H1 (cell line): ENCODE data around the gene FPGS. TPM values are rescaled to one million over a fixed set of nuclear protein-coding genes. Genes with fewer than 3 reads are reported as not detected.

Experiments
- CTCF ChIA-PET: fragments of 300-600 bp; sonication (Branson Sonifier 250); formaldehyde crosslinking; loops from one replicate; lab custom pipeline; 2021; ENCODE audit not compliant: partially characterized antibody; lab: Charles Lee
- POLR2A ChIA-PET: fragments of 300-600 bp; sonication (Branson Sonifier 250); formaldehyde crosslinking; loops from one replicate; lab custom pipeline; 2021; ENCODE audit warnings: inconsistent platforms; ENCODE audit not compliant: partially characterized antibody; lab: Charles Lee
- DNase-seq, 2 experiments: peaks; one replicate each; pipeline versions ENCODE4 v3.0.0 to v3.0.0-alpha.2; 2010 to 2022; ENCODE audit warnings: low spot score in 2 of 2, low read depth in 1 of 2, mixed read lengths in 1 of 2
- FAIRE-seq: peaks from 2 replicates; lab custom pipeline; 2011; peaks lifted over from hg19 to GRCh38; lab: Jason Lieb, UNC
- H2AFZ ChIP-seq: 2 replicates; pipeline ENCODE4 v1.8.1; 2012; ENCODE audit warnings: low read length, inconsistent platforms
- H2AK5ac ChIP-seq: 2 replicates; pipeline ENCODE4 v1.6.1; 2013; ENCODE audit warnings: low read depth, low read length
- H2BK120ac ChIP-seq: replicated peaks from 2 replicates; pipeline ENCODE3; 2013; ENCODE audit warnings: low read depth, low read length, inconsistent platforms
- H2BK12ac ChIP-seq: 2 replicates; pipeline ENCODE4 v1.6.1; 2013; ENCODE audit warnings: low read depth, low read length
- H2BK15ac ChIP-seq: 2 replicates; pipeline ENCODE4 v1.6.1; 2013; ENCODE audit warnings: low read length
- H2BK20ac ChIP-seq: 2 replicates; pipeline ENCODE4 v1.6.1; 2013; ENCODE audit warnings: low read length
- H2BK5ac ChIP-seq: 2 replicates; pipeline ENCODE4 v1.6.1; 2013; ENCODE audit warnings: low read depth, low read length
- H3K14ac ChIP-seq: 2 replicates; pipeline ENCODE4 v1.6.1; 2013; ENCODE audit warnings: inconsistent platforms; ENCODE audit not compliant: insufficient read length
- H3K18ac ChIP-seq: 2 replicates; pipeline ENCODE4 v1.6.1; 2013; ENCODE audit warnings: low read length; ENCODE audit errors: extremely low read depth
- H3K23ac ChIP-seq: 2 replicates; pipeline ENCODE4 v1.6.1; 2013; ENCODE audit warnings: inconsistent platforms; ENCODE audit not compliant: insufficient read length
- H3K23me2 ChIP-seq: 2 replicates; pipeline ENCODE4 v1.6.1; 2013; ENCODE audit warnings: low read depth, low read length
- H3K27ac ChIP-seq: 2 replicates; pipeline ENCODE4 v1.6.1; 2011; ENCODE audit warnings: low read depth, low read length, inconsistent platforms
- H3K27me3 ChIP-seq, 4 experiments: replicated peaks in 1 of 4; 1 replicate in 1 of 4; 2 replicates in 3 of 4; pipeline versions ENCODE4 v1.6.1 to v1.8.1; 2011 to 2013; ENCODE audit warnings: low read length in 3 of 4, mild to moderate bottlenecking in 3 of 4, inconsistent platforms in 2 of 4, mixed read lengths in 2 of 4, moderate library complexity in 1 of 4; ENCODE audit not compliant: control insufficient read depth in 3 of 4, insufficient read depth in 3 of 4; ENCODE audit errors: extremely low read depth in 1 of 4
- H3K36me3 ChIP-seq, 4 experiments: 2 replicates each; pipeline versions ENCODE4 v1.6.1 to v1.8.1; 2011 to 2013; ENCODE audit warnings: mild to moderate bottlenecking in 4 of 4, low read length in 3 of 4, moderate library complexity in 2 of 4, control low read depth in 1 of 4, inconsistent platforms in 1 of 4; ENCODE audit not compliant: insufficient read depth in 4 of 4, control insufficient read depth in 2 of 4
- H3K4ac ChIP-seq: replicated peaks from 2 replicates; pipeline ENCODE3; 2013; ENCODE audit warnings: low read length, low read depth, mixed read lengths, inconsistent platforms; ENCODE audit not compliant: insufficient read length
- H3K4me1 ChIP-seq, 4 experiments: replicated peaks in 1 of 4; 1 replicate in 1 of 4; 2 replicates in 3 of 4; pipeline versions ENCODE4 v1.6.1 to v1.8.1; 2011 to 2013; ENCODE audit warnings: low read length in 3 of 4, inconsistent platforms in 2 of 4, mixed read lengths in 1 of 4; ENCODE audit not compliant: insufficient read depth in 4 of 4, control insufficient read depth in 3 of 4
- H3K4me2 ChIP-seq, 2 experiments: 2 replicates each; pipeline versions ENCODE4 v1.6.1 to v1.8.1; 2011 to 2013; ENCODE audit warnings: low read depth in 2 of 2, low read length in 2 of 2, control low read depth in 1 of 2, inconsistent platforms in 1 of 2, mild to moderate bottlenecking in 1 of 2; ENCODE audit not compliant: insufficient read depth in 1 of 2
- H3K4me3 ChIP-seq, 4 experiments: fragments of 200-600, 300-600 bp in 1 of 4; sonication (generic), shearing (Covaris generic), sonication (Bioruptor Twin) in 1 of 4; 2 replicates each; pipeline versions ENCODE4 v1.5.1 to v1.8.1; 2011 to 2016; ENCODE audit warnings: low read length in 4 of 4, low read depth in 3 of 4, control low read depth in 2 of 4, inconsistent platforms in 2 of 4, mild to moderate bottlenecking in 2 of 4, mixed read lengths in 1 of 4, moderate library complexity in 1 of 4; ENCODE audit not compliant: insufficient read depth in 2 of 4; ENCODE audit errors: extremely low read depth in 1 of 4
- H3K56ac ChIP-seq: replicated peaks from 2 replicates; pipeline ENCODE3; 2013; ENCODE audit warnings: low read depth, mild to moderate bottlenecking, mixed read lengths, low read length, inconsistent platforms; ENCODE audit not compliant: insufficient read length
- H3K79me1 ChIP-seq: 2 replicates; pipeline ENCODE4 v1.6.1; 2013; ENCODE audit warnings: low read depth, low read length, control low read depth
- H3K79me2 ChIP-seq, 2 experiments: 2 replicates each; pipeline versions ENCODE4 v1.6.1 to v1.8.1; 2012 to 2013; ENCODE audit warnings: low read length in 2 of 2, mild to moderate bottlenecking in 2 of 2, inconsistent platforms in 1 of 2; ENCODE audit not compliant: insufficient read depth in 2 of 2, control insufficient read depth in 1 of 2
- H3K9ac ChIP-seq, 4 experiments: replicated peaks in 1 of 4; 1 replicate in 1 of 4; 2 replicates in 3 of 4; pipeline versions ENCODE4 v1.6.1 to v1.8.1; 2011 to 2013; ENCODE audit warnings: low read depth in 3 of 4, low read length in 3 of 4, control low read depth in 2 of 4, mild to moderate bottlenecking in 2 of 4, moderate library complexity in 2 of 4, inconsistent platforms in 1 of 4; ENCODE audit errors: extremely low read depth in 1 of 4
- H3K9me3 ChIP-seq, 2 experiments: 2 replicates each; pipeline versions ENCODE4 v1.6.1 to v1.8.1; 2012 to 2013; ENCODE audit warnings: mild to moderate bottlenecking in 2 of 2, moderate library complexity in 2 of 2, control low read depth in 1 of 2, inconsistent platforms in 1 of 2, low read depth in 1 of 2, low read length in 1 of 2, mixed read lengths in 1 of 2; ENCODE audit not compliant: insufficient read depth in 2 of 2
- H4K20me1 ChIP-seq, 2 experiments: replicated peaks in 1 of 2; 2 replicates each; pipeline versions ENCODE3 to v1.8.1; 2011 to 2013; ENCODE audit warnings: inconsistent platforms in 2 of 2, low read length in 2 of 2, mild to moderate bottlenecking in 1 of 2; ENCODE audit not compliant: insufficient read depth in 2 of 2, control insufficient read depth in 1 of 2
- H4K5ac ChIP-seq: 2 replicates; pipeline ENCODE4 v1.6.1; 2013; ENCODE audit warnings: low read length, low read depth, mixed read lengths, inconsistent platforms; ENCODE audit not compliant: insufficient read length
- H4K8ac ChIP-seq: 2 replicates; pipeline ENCODE4 v1.8.0; 2013; ENCODE audit warnings: mild to moderate bottlenecking, moderate library complexity, low read length, inconsistent platforms; ENCODE audit not compliant: insufficient read depth; ENCODE audit errors: extremely low read depth
- H4K91ac ChIP-seq: replicated peaks from 2 replicates; pipeline ENCODE3; 2013; ENCODE audit warnings: low read length, mixed read lengths, inconsistent platforms; ENCODE audit not compliant: insufficient read length
- CBX5 ChIP-seq: fragments of 300-800, 300-1000 bp; sonication (generic); IDR thresholded peaks from 2 replicates; pipeline ENCODE4 v1.7.1; 2016; ENCODE audit warnings: antibody characterized with exemption, low read length, low read depth
- EP300 ChIP-seq, 2 experiments: IDR thresholded peaks; 1 replicate in 1 of 2; 2 replicates in 1 of 2; pipeline ENCODE4 v1.6.1; 2011 to 2012; ENCODE audit warnings: low read depth in 2 of 2, low read length in 2 of 2, mild to moderate bottlenecking in 2 of 2, borderline replicate concordance in 1 of 2, inconsistent platforms in 1 of 2, moderate library complexity in 1 of 2
- HDAC6 ChIP-seq: IDR thresholded peaks from one replicate; pipeline ENCODE4 v1.7.1; 2012; ENCODE audit warnings: low read depth, mild to moderate bottlenecking, inconsistent platforms, low read length, moderate library complexity
- POLR2AphosphoS5 ChIP-seq: IDR thresholded peaks from 2 replicates; pipeline ENCODE4 v1.6.1; 2011; ENCODE audit warnings: low read depth, low read length
- SIRT6 ChIP-seq: IDR thresholded peaks from one replicate; pipeline ENCODE4 v1.7.1; 2012; ENCODE audit warnings: low read length, inconsistent platforms
- SIX5 ChIP-seq: IDR thresholded peaks from 2 replicates; pipeline ENCODE4 v1.6.1; 2011; ENCODE audit warnings: mild to moderate bottlenecking, low read depth, low read length
- SRF ChIP-seq: IDR thresholded peaks from 2 replicates; pipeline ENCODE4 v1.6.1; 2011; ENCODE audit warnings: mild to moderate bottlenecking, low read depth, low read length, moderate library complexity
- TBP ChIP-seq: IDR thresholded peaks from 2 replicates; pipeline ENCODE4 v1.6.1; 2011; ENCODE audit warnings: low read depth, low read length, improper control_type of control experiment
- TCF12 ChIP-seq: IDR thresholded peaks from 2 replicates; pipeline ENCODE4 v1.6.1; 2011; ENCODE audit warnings: low read depth, mild to moderate bottlenecking, low read length
- WGBS, 2 experiments: shearing (Covaris generic) in 1 of 2; methylation state at CpG; one replicate each; pipeline versions ENCODE4 v1.1.6 to v1.1.7; 2013 to 2015; ENCODE audit warnings: low lambda C conversion rate in 2 of 2, mixed read lengths in 2 of 2, inconsistent platforms in 1 of 2, low coverage in 1 of 2, missing lambda C conversion rate in 1 of 2; ENCODE audit not compliant: insufficient replicate concordance in 2 of 2, insufficient coverage in 1 of 2, insufficient read length in 1 of 2; ENCODE audit errors: extremely low coverage in 1 of 2, missing lambda C conversion rate in 1 of 2; 5-methylcytosine and 5-hydroxymethylcytosine counted together
- polyA plus RNA-seq, 7 experiments: library from polyadenylated mRNA; depleted of rRNA in 3 of 7; stranded (reverse) in 5 of 7; unstranded in 2 of 7; fragments of >200 nt in 5 of 7; fragments of 200-250 nt in 2 of 7; gene quantifications; 1 replicate in 5 of 7; 2 replicates in 1 of 7; 4 replicates in 1 of 7; pipeline versions ENCODE4 v1.2.1 to v1.2.3, GENCODE V29; 2011 to 2013; ENCODE audit warnings: missing spikeins in 2 of 7, mixed read lengths in 2 of 7
- total RNA-seq: library from RNA; stranded (reverse); fragmentation: NEBNext Ultra II Directional; extraction: Animal tissue kit (Norgen Biotek cat#: 25700); gene quantifications from 2 replicates; pipeline ENCODE4 v1.2.1, GENCODE V29; 2021
- TF ChIP-seq, protein P1 (sequence below): IDR thresholded peaks from 2 replicates; pipeline ENCODE4 v1.6.1; 2011; ENCODE audit warnings: low read length, improper control_type of control experiment
- TF ChIP-seq, protein P2 (sequence below): IDR thresholded peaks from 2 replicates; pipeline ENCODE4 v1.6.1; 2012; ENCODE audit warnings: inconsistent platforms
- TF ChIP-seq, protein P3 (sequence below): IDR thresholded peaks from 2 replicates; pipeline ENCODE4 v1.6.1; 2012; ENCODE audit warnings: inconsistent platforms

The FPGS gene
- total and polyA plus RNA-seq, 2 of the 8 experiments (the other 6 are each of a cell fraction or from before 2014, with no cell fraction given), result 62.4 to 83.0 TPM

DNA sequence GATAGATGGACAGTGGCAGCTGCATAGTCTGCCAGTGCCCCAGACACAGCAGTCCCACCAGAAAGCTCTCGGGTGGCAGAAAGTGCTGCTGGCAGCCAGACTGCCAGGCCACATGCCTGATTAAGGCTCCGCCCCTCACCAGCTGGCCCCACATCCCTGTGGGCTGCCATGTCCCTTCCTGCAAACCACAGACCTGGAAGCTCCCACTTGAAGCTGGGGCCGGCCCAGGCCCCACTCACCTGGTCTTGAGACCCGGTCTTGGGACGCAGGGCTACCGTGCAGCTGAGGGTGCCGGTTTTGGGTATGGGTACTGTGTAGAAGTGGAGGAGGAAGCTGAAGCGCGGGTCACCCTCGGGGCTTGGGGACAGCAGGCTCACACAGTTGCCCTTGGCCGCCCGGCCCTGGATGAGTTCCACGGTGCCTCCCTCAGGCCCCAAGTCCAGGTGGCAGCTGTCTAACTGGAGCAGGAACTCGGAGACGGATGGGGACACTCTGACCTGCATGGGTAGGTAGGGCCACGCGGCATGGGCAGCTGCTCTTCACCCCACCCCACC lies 15.3 kb downstream of the FPGS start:
- no peak overlapping the region for H2BK120ac ChIP-seq
- H2BK5ac ChIP-seq, result no peak overlapping the region
- H4K5ac ChIP-seq, result no peak overlapping the region
- H2AFZ ChIP-seq, result no peak overlapping the region
- H4K8ac ChIP-seq, result no peak overlapping the region
- no peaks in the 10 kb centered on the region for H3K9me3 ChIP-seq
- H3K79me1 ChIP-seq, result 0 out of 2 replicates have a peak, but pooled peaks cover 1% of the 10 kb centered on the region
- H3K56ac ChIP-seq, result no peak overlapping the region
- H3K14ac ChIP-seq, result no peak overlapping the region
- no peak overlapping the region for H3K18ac ChIP-seq
- H3K23me2 ChIP-seq, result no peaks in the 10 kb centered on the region
- CTCF ChIA-PET, result interaction anchor here (0.9 to 3.5 kb wide), 8 partner anchors 8 to 103 kb away, joined by 3 to 26 read pairs (median 5); partner anchors contain the start of gene TOR2A
- H3K4me2 ChIP-seq, result no peak overlapping the region
- no peak overlapping the region for H2BK15ac ChIP-seq
- no peaks in the 10 kb centered on the region for H3K4me1 ChIP-seq
- FAIRE-seq, result no peak
- no peak overlapping the region for H3K4ac ChIP-seq
- H3K79me2 ChIP-seq, result no peaks in the 10 kb centered on the region
- no peak overlapping the region for H3K9ac ChIP-seq
- H2AK5ac ChIP-seq, result no peak overlapping the region
- H2BK12ac ChIP-seq, result no peak overlapping the region
- H4K20me1 ChIP-seq, result peaks cover 2 to 9% of the 10 kb centered on the region in 2 experiments
- POLR2A ChIA-PET, result interaction anchor here (0.6 to 6.7 kb wide), 15 partner anchors 7 to 282 kb away, joined by 3 to 34 read pairs (median 4); partner anchors contain the start of gene FPGS
- no peak overlapping the region for H3K23ac ChIP-seq
- H3K36me3 ChIP-seq, result peaks cover 9 to 15% (median 13%) of the 10 kb centered on the region in 4 experiments; a peak in 7 of 8 replicates
- no peak overlapping the region for H4K91ac ChIP-seq
- DNase-seq, result no peak
- WGBS, 2 experiments, result 91% methylated on average over 17 of the region's 17 CpGs; no CpG with 5 or more reads in 1 of the 2 experiments
- H3K27me3 ChIP-seq, result no peaks in the 10 kb centered on the region
- H3K4me3 ChIP-seq, result no peak overlapping the region
- H3K27ac ChIP-seq, result no peak overlapping the region
- H2BK20ac ChIP-seq, result no peak overlapping the region
- TF ChIP-seq EP300 (IDR thresholded peaks at IDR 0.05; ENCODE audit: borderline replicate concordance in 1 of 2, low read depth in 2 of 2, low read length in 2 of 2), result no peak
- no peak for TF ChIP-seq CBX5
- TF ChIP-seq SIX5, result no peak
- TF ChIP-seq, protein P1, sequence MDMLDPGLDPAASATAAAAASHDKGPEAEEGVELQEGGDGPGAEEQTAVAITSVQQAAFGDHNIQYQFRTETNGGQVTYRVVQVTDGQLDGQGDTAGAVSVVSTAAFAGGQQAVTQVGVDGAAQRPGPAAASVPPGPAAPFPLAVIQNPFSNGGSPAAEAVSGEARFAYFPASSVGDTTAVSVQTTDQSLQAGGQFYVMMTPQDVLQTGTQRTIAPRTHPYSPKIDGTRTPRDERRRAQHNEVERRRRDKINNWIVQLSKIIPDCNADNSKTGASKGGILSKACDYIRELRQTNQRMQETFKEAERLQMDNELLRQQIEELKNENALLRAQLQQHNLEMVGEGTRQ, result no peak
- TF ChIP-seq SIRT6, result no peak
- no peak for TF ChIP-seq SRF
- no peak for TF ChIP-seq TBP
- TF ChIP-seq HDAC6, result no peak
- no peak for TF ChIP-seq TCF12
- TF ChIP-seq, protein P2, sequence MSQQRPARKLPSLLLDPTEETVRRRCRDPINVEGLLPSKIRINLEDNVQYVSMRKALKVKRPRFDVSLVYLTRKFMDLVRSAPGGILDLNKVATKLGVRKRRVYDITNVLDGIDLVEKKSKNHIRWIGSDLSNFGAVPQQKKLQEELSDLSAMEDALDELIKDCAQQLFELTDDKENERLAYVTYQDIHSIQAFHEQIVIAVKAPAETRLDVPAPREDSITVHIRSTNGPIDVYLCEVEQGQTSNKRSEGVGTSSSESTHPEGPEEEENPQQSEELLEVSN, result no peak
- TF ChIP-seq, protein P3, sequence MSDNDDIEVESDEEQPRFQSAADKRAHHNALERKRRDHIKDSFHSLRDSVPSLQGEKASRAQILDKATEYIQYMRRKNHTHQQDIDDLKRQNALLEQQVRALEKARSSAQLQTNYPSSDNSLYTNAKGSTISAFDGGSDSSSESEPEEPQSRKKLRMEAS, result no peak
- no peak for TF ChIP-seq POLR2AphosphoS5
